Measurements from ENCODE around the gene OR2T27.

Gene OR2T27

DNA sequence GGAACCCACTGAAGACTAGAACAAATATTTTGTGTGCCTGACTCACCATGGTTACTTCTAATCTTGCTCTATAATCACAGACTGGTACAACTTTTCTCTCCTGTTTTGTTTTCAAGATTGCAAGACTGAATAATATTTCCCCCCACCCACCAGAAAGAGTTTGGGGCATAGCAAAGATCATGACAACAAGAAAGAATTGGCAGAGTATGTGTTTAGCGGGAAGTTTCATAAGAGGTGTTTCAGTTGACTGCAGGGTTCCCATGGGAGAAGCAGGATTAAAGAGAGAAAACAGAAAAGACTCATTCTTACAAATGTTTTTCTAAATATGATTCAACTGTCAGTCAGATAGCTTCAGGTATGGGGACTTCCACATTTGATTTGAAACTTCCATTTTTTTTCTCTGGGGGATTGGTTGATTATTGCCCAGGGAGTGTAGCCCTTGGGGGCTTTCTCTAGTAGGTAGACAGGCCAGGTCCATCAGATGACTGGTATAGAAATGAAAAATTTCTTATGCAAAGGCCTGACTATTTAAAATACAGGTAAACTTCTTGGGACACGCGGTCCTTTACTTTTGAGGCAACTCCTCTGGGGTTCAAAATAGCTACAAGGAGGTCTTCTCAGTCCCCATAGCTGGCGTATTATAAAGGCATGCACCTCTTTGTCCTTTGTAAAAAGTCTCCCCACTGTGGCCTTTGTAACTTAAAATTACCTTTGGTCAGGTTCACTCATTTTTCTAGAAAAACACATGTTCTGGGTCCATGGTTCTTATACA, 33.4 kb upstream of the OR2T27 start:
- TF ChIP-seq YY1 (IDR thresholded peaks at IDR 0.05; ENCODE audit: low read depth) = no peak
- TF ChIP-seq FOXM1 (IDR thresholded peaks at IDR 0.05; ENCODE audit: borderline replicate concordance, low read depth) = no peak
- no peak for TF ChIP-seq NFIC (IDR thresholded peaks at IDR 0.05)
- no peak for TF ChIP-seq RAD21 (IDR thresholded peaks at IDR 0.05; ENCODE audit: low read depth)
- TF ChIP-seq, protein P1, sequence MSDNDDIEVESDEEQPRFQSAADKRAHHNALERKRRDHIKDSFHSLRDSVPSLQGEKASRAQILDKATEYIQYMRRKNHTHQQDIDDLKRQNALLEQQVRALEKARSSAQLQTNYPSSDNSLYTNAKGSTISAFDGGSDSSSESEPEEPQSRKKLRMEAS (IDR thresholded peaks at IDR 0.05) = no peak
- TF ChIP-seq TEAD4 (IDR thresholded peaks at IDR 0.05) = no peak
- TF ChIP-seq, protein P2, sequence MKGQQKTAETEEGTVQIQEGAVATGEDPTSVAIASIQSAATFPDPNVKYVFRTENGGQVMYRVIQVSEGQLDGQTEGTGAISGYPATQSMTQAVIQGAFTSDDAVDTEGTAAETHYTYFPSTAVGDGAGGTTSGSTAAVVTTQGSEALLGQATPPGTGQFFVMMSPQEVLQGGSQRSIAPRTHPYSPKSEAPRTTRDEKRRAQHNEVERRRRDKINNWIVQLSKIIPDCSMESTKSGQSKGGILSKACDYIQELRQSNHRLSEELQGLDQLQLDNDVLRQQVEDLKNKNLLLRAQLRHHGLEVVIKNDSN (IDR thresholded peaks at IDR 0.05) = no peak
- no peak for TF ChIP-seq TAF1 (IDR thresholded peaks at IDR 0.05; ENCODE audit: low read depth)
- TF ChIP-seq CREB1 (IDR thresholded peaks at IDR 0.05; ENCODE audit: low read depth) = no peak
- TF ChIP-seq TCF12 (IDR thresholded peaks at IDR 0.05; ENCODE audit: low read depth) = no peak
- TF ChIP-seq ZBTB7A (IDR thresholded peaks at IDR 0.05; ENCODE audit: low read depth) = no peak
- no peak for TF ChIP-seq EP300 (IDR thresholded peaks at IDR 0.05; ENCODE audit: borderline replicate concordance)
- TF ChIP-seq CEBPB (IDR thresholded peaks at IDR 0.05) = no peak
- TF ChIP-seq, protein P3, sequence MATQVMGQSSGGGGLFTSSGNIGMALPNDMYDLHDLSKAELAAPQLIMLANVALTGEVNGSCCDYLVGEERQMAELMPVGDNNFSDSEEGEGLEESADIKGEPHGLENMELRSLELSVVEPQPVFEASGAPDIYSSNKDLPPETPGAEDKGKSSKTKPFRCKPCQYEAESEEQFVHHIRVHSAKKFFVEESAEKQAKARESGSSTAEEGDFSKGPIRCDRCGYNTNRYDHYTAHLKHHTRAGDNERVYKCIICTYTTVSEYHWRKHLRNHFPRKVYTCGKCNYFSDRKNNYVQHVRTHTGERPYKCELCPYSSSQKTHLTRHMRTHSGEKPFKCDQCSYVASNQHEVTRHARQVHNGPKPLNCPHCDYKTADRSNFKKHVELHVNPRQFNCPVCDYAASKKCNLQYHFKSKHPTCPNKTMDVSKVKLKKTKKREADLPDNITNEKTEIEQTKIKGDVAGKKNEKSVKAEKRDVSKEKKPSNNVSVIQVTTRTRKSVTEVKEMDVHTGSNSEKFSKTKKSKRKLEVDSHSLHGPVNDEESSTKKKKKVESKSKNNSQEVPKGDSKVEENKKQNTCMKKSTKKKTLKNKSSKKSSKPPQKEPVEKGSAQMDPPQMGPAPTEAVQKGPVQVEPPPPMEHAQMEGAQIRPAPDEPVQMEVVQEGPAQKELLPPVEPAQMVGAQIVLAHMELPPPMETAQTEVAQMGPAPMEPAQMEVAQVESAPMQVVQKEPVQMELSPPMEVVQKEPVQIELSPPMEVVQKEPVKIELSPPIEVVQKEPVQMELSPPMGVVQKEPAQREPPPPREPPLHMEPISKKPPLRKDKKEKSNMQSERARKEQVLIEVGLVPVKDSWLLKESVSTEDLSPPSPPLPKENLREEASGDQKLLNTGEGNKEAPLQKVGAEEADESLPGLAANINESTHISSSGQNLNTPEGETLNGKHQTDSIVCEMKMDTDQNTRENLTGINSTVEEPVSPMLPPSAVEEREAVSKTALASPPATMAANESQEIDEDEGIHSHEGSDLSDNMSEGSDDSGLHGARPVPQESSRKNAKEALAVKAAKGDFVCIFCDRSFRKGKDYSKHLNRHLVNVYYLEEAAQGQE (IDR thresholded peaks at IDR 0.05; ENCODE audit: low read depth) = no peak
- no peak for TF ChIP-seq EGR1 (IDR thresholded peaks at IDR 0.05)

DNA sequence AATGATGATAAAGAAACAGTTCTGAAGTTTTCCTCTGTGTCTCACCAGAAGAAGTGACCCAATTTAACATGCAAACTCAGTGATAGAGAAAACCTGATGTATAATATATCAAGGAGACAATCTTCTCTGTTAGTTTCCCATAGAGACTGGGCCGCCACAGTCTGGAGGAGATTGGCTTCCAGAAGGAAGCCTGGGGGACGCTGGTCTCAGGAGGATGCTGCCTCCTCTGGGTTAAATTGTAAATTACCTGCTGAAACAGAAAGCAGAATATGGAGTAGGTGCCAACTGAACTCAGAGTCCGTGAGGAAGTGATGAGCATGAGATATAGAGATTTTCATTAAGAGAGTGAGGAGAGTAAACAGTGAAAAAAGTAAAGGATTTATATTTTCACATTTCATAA, 31.5 kb upstream of the OR2T27 start:
- TF ChIP-seq YY1 (IDR thresholded peaks at IDR 0.05; ENCODE audit: low read depth) = no peak
- peak; percentile 45 for TF ChIP-seq RAD21 (IDR thresholded peaks at IDR 0.05; ENCODE audit: low read depth)

DNA sequence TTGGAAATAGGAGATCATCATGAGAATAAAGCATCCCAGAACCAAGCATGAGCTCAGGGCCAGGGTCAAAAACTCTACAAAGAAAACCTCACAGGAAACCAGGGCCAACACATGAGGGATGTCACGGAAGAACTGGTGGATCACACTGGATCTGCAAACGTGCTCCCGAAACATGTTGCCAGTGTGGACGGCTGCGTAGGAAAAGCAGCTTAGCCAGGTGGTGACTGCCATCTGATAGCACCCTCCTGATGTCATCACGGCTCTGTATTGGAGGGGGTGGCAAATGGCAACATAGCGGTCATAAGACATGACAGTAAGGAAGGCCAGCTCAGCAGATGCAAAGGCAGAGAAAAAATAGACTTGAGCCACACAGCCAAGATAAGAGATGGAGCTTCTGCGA, 26.3 kb upstream of the OR2T27 start:
- TF ChIP-seq CEBPB (IDR thresholded peaks at IDR 0.05) (no peak), TEAD4 (IDR thresholded peaks at IDR 0.05) (no peak), CREB1 (IDR thresholded peaks at IDR 0.05; ENCODE audit: low read depth) (no peak), TAF1 (IDR thresholded peaks at IDR 0.05; ENCODE audit: low read depth) (no peak), ZBTB7A (IDR thresholded peaks at IDR 0.05; ENCODE audit: low read depth) (no peak), EP300 (IDR thresholded peaks at IDR 0.05; ENCODE audit: borderline replicate concordance) (no peak), TCF12 (IDR thresholded peaks at IDR 0.05; ENCODE audit: low read depth) (no peak), YY1 (IDR thresholded peaks at IDR 0.05; ENCODE audit: low read depth) (no peak), EGR1 (IDR thresholded peaks at IDR 0.05) (no peak), FOXM1 (IDR thresholded peaks at IDR 0.05; ENCODE audit: borderline replicate concordance, low read depth) (no peak), NFIC (IDR thresholded peaks at IDR 0.05) (no peak), RAD21 (IDR thresholded peaks at IDR 0.05; ENCODE audit: low read depth) (no peak)
- TF ChIP-seq, protein P3 (IDR thresholded peaks at IDR 0.05; ENCODE audit: low read depth) = no peak
- TF ChIP-seq, protein P1 (IDR thresholded peaks at IDR 0.05) = no peak
- TF ChIP-seq, protein P2 (IDR thresholded peaks at IDR 0.05) = no peak

DNA sequence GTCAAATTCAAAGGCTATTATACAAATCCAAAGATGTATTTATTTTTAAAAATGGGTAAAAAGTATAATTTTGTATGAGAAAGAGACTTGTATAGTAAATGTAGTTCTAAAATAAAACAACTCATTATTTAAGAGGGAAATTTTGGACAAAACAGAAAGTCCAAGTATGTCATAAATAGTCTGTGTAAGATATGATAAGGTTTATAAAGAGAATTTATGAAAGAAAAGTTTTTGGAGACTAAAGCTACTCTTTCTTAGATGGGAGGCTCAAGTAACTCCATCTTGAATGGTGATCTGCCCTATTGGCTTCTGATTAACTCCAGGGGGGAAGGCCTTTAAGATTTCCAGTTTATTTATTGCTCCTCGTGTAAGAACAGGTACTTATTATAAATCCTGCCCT, 14.7 kb upstream of the OR2T27 start:
- TF ChIP-seq, protein P3 (IDR thresholded peaks at IDR 0.05; ENCODE audit: low read depth) = no peak
- TF ChIP-seq TEAD4 (IDR thresholded peaks at IDR 0.05) (no peak), EGR1 (IDR thresholded peaks at IDR 0.05) (no peak), TCF12 (IDR thresholded peaks at IDR 0.05; ENCODE audit: low read depth) (no peak), ZBTB7A (IDR thresholded peaks at IDR 0.05; ENCODE audit: low read depth) (no peak), EP300 (IDR thresholded peaks at IDR 0.05; ENCODE audit: borderline replicate concordance) (no peak), FOXM1 (IDR thresholded peaks at IDR 0.05; ENCODE audit: borderline replicate concordance, low read depth) (no peak), CEBPB (IDR thresholded peaks at IDR 0.05) (no peak), CREB1 (IDR thresholded peaks at IDR 0.05; ENCODE audit: low read depth) (no peak), TAF1 (IDR thresholded peaks at IDR 0.05; ENCODE audit: low read depth) (no peak), RAD21 (IDR thresholded peaks at IDR 0.05; ENCODE audit: low read depth) (no peak)
- TF ChIP-seq, protein P1 (IDR thresholded peaks at IDR 0.05) = no peak
- TF ChIP-seq, protein P2 (IDR thresholded peaks at IDR 0.05) = no peak
